ENCODE data around the gene LAX1.
"Not testable (repeated sequence)": the region's sequence is repeated elsewhere in the genome, so short reads cannot be mapped to it uniquely, and the experiment has no call there.

Gene LAX1

GRCh38 chr1:203764105-203765028 lies 616 bp upstream of the LAX1 start:
- no peak for DNase-seq (ENCODE audit: low read depth in 4 of 4, low spot score in 1 of 4)

GRCh38 chr1:203768256-203768655 lies 3.3 kb downstream of the LAX1 start:
- no peak for DNase-seq (ENCODE audit: low read depth in 4 of 4, low spot score in 1 of 4)

GRCh38 chr1:203769505-203770343 lies 4.7 kb downstream of the LAX1 start:
- no peak for DNase-seq (ENCODE audit: low read depth in 4 of 4, low spot score in 1 of 4)

GRCh38 chr1:203771901-203772301 lies 6.9 kb downstream of the LAX1 start:
- DNase-seq (ENCODE audit: low read depth in 4 of 4, low spot score in 1 of 4), result no peak

GRCh38 chr1:203772836-203773235 lies 7.9 kb downstream of the LAX1 start:
- DNase-seq (ENCODE audit: low read depth in 4 of 4, low spot score in 1 of 4), result no peak

GRCh38 chr1:203776636-203777035 lies 11.7 kb downstream of the LAX1 start:
- DNase-seq (ENCODE audit: low read depth in 4 of 4, low spot score in 1 of 4), result no peak

- DNase-seq (ENCODE audit: low read depth in 4 of 4, low spot score in 1 of 4), result no peak
Observed at GRCh38 chr1:203777596-203777995, 12.6 kb downstream of the LAX1 start.

GRCh38 chr1:203778146-203778545 lies 13.2 kb downstream of the LAX1 start:
- no peak for DNase-seq (ENCODE audit: low read depth in 4 of 4, low spot score in 1 of 4)

- DNase-seq (ENCODE audit: low read depth in 4 of 4, low spot score in 1 of 4), result no peak
Observed at GRCh38 chr1:203778789-203779188, 13.8 kb downstream of the LAX1 start.

- DNase-seq (ENCODE audit: low read depth in 4 of 4, low spot score in 1 of 4), result no peak
Observed at GRCh38 chr1:203781962-203782361, 17.0 kb downstream of the LAX1 start.

- no peak for DNase-seq (ENCODE audit: low read depth in 4 of 4, low spot score in 1 of 4)
Observed at GRCh38 chr1:203789966-203790365, 25.0 kb downstream of the LAX1 start.

GRCh38 chr1:203791498-203791897 lies 26.5 kb downstream of the LAX1 start:
- no peak for DNase-seq (ENCODE audit: low read depth in 4 of 4, low spot score in 1 of 4)

GRCh38 chr1:203792486-203792885 lies 27.5 kb downstream of the LAX1 start:
- no peak for DNase-seq (ENCODE audit: low read depth in 4 of 4, low spot score in 1 of 4)

- DNase-seq (ENCODE audit: low read depth in 4 of 4, low spot score in 1 of 4), result not testable (repeated sequence)
Observed at GRCh38 chr1:203793561-203793960, 28.6 kb downstream of the LAX1 start.

GRCh38 chr1:203794764-203795440 lies 29.9 kb downstream of the LAX1 start:
- DNase-seq (ENCODE audit: low read depth in 4 of 4, low spot score in 1 of 4), result no peak

GRCh38 chr1:203795441-203796235 lies 30.7 kb downstream of the LAX1 start, which contains the start of the genes ZBED6 and ZC3H11A:
Gene ZBED6 (plus strand): TSS chr1:203795623. CDS start chr1:203797523, 1,900 bp downstream.
Gene ZC3H11A (plus strand): TSS chr1:203795623. CDS start chr1:203817071, 21,448 bp downstream.
- DNase-seq (ENCODE audit: low read depth in 4 of 4, low spot score in 1 of 4), result peak; percentile 89 to 97 (median 95)

GRCh38 chr1:203796236-203796605 lies 31.2 kb downstream of the LAX1 start:
- peak; percentile 7 to 14 (median 9) for DNase-seq (ENCODE audit: low read depth in 4 of 4, low spot score in 1 of 4)

GRCh38 chr1:203797216-203797615 lies 32.2 kb downstream of the LAX1 start:
- DNase-seq (ENCODE audit: low read depth in 4 of 4, low spot score in 1 of 4), result no peak

- no peak for DNase-seq (ENCODE audit: low read depth in 4 of 4, low spot score in 1 of 4)
Observed at GRCh38 chr1:203797948-203798655, 33.1 kb downstream of the LAX1 start.

- DNase-seq (ENCODE audit: low read depth in 4 of 4, low spot score in 1 of 4), result no peak
Observed at GRCh38 chr1:203799157-203799556, 34.2 kb downstream of the LAX1 start.

Data from stimulated activated CD4-positive, alpha-beta T cell treated with anti-CD3 and anti-CD28 coated beads, Interleukin-1b, Interleukin-23, amount 100 ng/mL, for 24 hours (primary cell).